HG02678 (cell line): ENCODE results near the gene RNGTT.

Source experiments
- ATAC-seq: cut with Tn5 transposase; IDR thresholded peaks from one replicate; pipeline ENCODE4 v1.9.1; 2021; ENCODE audit warnings: mild to moderate bottlenecking, moderate library complexity; ENCODE audit not compliant: unreplicated experiment

Gene RNGTT

GRCh38 chr6:88623531-88623930 lies 339.9 kb downstream of the RNGTT start:
- ATAC-seq, result no peak

GRCh38 chr6:88619951-88620350 lies 343.5 kb downstream of the RNGTT start:
- no peak for ATAC-seq

- ATAC-seq, result no peak
Observed at GRCh38 chr6:88616380-88616779, 347.0 kb downstream of the RNGTT start.

GRCh38 chr6:88614316-88614877 lies 349.0 kb downstream of the RNGTT start:
- no peak for ATAC-seq

GRCh38 chr6:88612631-88613030 lies 350.8 kb downstream of the RNGTT start:
- no peak for ATAC-seq

GRCh38 chr6:88611721-88612120 lies 351.7 kb downstream of the RNGTT start:
- ATAC-seq, result no peak

GRCh38 chr6:88609983-88610382 lies 353.4 kb downstream of the RNGTT start:
- ATAC-seq, result no peak

GRCh38 chr6:88605271-88605670 lies 358.1 kb downstream of the RNGTT start:
- no peak for ATAC-seq

GRCh38 chr6:88599571-88599970 lies 363.8 kb downstream of the RNGTT start:
- ATAC-seq, result no peak

GRCh38 chr6:88596801-88597200 lies 366.6 kb downstream of the RNGTT start:
- no peak for ATAC-seq

GRCh38 chr6:88588938-88589337 lies 374.5 kb downstream of the RNGTT start:
- no peak for ATAC-seq

GRCh38 chr6:88587150-88587520 lies 376.3 kb downstream of the RNGTT start:
- ATAC-seq, result no peak

GRCh38 chr6:88586371-88587149 lies 376.9 kb downstream of the RNGTT start:
- no peak for ATAC-seq

- ATAC-seq, result no peak
Observed at GRCh38 chr6:88585276-88585692, 378.1 kb downstream of the RNGTT start.

- no peak for ATAC-seq
Observed at GRCh38 chr6:88584581-88585275, 378.7 kb downstream of the RNGTT start.

GRCh38 chr6:88577461-88577860 lies 386.0 kb downstream of the RNGTT start:
- no peak for ATAC-seq

- ATAC-seq, result no peak
Observed at GRCh38 chr6:88575536-88575935, 387.9 kb downstream of the RNGTT start.

GRCh38 chr6:88574651-88575050 lies 388.8 kb downstream of the RNGTT start:
- no peak for ATAC-seq

- no peak for ATAC-seq
Observed at GRCh38 chr6:88574031-88574430, 389.4 kb downstream of the RNGTT start.

- no peak for ATAC-seq
Observed at GRCh38 chr6:88573561-88573960, 389.9 kb downstream of the RNGTT start.

GRCh38 chr6:88572449-88573139 lies 390.8 kb downstream of the RNGTT start:
- ATAC-seq, result no peak

- ATAC-seq, result no peak
Observed at GRCh38 chr6:88569959-88570358, 393.5 kb downstream of the RNGTT start.
